ENCODE measurements around the gene PRSS57. TPM values are rescaled to one million over a fixed set of nuclear protein-coding genes. Genes with fewer than 3 reads are reported as not detected.

The PRSS57 gene
- total RNA-seq, 1 donor from 2014 or later, result not detected

DNA sequence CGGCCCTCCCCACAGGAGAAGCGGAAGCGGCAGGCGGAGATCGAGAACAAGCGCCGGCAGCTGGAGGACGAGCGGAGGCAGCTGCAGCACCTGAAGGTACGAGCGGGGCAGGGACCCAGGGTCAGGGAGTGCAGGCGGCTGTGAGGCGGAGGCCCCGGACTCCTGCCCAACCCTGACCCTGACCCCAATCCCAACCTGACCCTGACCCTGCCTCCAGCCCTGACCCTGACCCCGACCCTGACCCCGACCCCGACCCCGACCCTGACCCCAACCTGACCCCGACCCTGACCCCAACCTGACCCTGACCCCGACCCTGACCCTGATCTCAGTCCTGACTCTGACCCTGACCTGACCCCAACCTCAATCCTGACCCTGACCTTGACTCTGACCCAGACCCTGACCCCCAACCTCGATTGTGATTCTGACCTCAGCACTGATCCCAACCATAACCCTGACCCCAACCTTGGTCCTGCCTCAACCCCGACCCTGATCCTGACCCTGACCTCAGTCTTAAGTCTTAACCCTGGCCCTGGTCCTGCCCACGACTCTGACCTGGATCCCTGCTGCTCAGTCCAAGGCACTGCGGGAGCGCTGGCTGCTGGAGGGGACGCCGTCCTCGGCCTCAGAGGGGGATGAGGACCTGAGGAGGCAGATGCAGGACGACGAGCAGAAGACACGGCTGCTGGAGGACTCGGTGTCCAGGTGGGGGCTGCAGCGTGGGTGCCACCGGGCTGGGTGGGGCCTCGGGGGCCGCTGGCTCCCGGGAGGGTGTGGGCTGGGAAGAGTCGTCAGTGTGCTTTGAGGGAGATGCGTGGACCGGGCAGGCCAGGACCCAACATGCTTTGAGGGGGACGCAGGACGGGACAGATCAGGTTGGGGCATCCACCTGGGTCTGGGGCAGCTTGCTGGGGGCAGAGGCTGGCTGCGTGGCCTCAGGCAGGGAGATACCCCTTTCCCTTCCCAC, 32.0 kb upstream of the PRSS57 start:
- peak overlapping the region; percentile 3 for H3K4me3 ChIP-seq

DNA sequence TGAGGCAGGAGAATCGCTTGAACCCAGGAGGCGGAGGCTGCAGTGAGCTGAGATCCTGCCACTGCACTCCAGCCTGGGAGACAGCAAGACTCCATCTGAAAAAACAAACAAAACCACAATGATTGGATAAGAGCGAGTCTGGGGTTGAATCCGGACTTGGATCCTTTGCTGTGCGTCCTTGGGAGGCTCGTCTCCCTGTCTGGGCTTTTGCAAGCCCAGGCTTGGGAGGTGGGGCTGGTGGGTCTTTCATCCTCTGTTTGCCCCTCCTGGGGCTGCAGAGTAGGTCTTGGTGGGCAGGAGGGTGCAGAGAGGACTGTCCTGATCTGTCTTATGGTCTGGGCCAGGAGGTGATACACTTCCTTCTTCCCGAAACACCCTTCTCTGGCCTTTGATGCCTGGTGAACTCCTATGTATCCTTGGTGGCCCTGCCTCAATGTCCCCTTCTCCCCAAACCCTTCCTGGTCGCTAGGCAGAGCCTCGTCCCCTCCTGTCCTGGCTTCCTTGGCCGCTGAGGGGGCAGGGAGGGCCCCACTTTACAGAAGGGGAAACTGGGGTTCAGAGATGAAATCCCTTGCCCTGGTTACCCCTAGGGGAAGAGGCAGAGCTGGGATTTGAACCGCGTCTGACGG, 30.3 kb upstream of the PRSS57 start:
- intact Hi-C loops (cut with micrococcal nuclease), result no loop called here

More for the DNA sequence above, 32.0 kb upstream of the PRSS57 start:
- peak overlapping the region; percentile 92 for H3K27ac ChIP-seq (replicated peaks)
- peaks cover 14% of the 10 kb centered on the region for H3K36me3 ChIP-seq
- H3K4me1 ChIP-seq, result peaks cover 52% of the 10 kb centered on the region
- intact Hi-C loops (cut with micrococcal nuclease), result no loop called here
- H3K9me3 ChIP-seq (replicated peaks), result no peaks in the 10 kb centered on the region
- H3K27me3 ChIP-seq (ENCODE audit: low read depth), result peaks cover 4% of the 10 kb centered on the region
- DNase-seq, result no peak
- TF ChIP-seq, protein P1, sequence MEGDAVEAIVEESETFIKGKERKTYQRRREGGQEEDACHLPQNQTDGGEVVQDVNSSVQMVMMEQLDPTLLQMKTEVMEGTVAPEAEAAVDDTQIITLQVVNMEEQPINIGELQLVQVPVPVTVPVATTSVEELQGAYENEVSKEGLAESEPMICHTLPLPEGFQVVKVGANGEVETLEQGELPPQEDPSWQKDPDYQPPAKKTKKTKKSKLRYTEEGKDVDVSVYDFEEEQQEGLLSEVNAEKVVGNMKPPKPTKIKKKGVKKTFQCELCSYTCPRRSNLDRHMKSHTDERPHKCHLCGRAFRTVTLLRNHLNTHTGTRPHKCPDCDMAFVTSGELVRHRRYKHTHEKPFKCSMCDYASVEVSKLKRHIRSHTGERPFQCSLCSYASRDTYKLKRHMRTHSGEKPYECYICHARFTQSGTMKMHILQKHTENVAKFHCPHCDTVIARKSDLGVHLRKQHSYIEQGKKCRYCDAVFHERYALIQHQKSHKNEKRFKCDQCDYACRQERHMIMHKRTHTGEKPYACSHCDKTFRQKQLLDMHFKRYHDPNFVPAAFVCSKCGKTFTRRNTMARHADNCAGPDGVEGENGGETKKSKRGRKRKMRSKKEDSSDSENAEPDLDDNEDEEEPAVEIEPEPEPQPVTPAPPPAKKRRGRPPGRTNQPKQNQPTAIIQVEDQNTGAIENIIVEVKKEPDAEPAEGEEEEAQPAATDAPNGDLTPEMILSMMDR (IDR thresholded peaks at IDR 0.05; ENCODE audit: borderline replicate concordance), result no peak

DNA sequence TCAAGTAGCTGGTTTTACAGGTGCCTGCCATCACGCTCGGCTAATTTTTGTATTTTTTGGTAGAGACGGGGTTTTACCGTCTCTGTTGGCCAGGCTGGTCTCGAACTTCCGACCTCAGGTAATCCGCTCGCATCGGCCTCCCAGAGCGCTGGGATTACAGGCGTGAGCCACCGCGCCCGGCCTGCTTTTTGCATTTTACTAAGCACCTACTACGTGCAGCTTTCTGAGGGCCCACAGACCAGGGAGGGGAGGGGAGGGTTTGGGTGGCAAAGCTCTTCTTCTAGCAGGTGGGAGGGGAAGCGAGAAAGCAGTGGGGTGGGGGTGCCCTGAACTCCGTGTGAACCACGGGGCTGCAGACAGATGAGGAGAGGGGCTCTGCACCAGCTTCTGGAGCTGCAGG, 28.5 kb upstream of the PRSS57 start:
- peak overlapping the region; percentile 75 for H3K27ac ChIP-seq (replicated peaks)
- peaks cover 4% of the 10 kb centered on the region for H3K36me3 ChIP-seq
- no peak overlapping the region for H3K4me3 ChIP-seq
- DNase-seq, result no peak
- H3K9me3 ChIP-seq (replicated peaks), result no peaks in the 10 kb centered on the region
- TF ChIP-seq, protein P1 (IDR thresholded peaks at IDR 0.05; ENCODE audit: borderline replicate concordance), result no peak
- H3K4me1 ChIP-seq, result peaks cover 72% of the 10 kb centered on the region
- intact Hi-C loops (cut with micrococcal nuclease), result no loop called here
- H3K27me3 ChIP-seq (ENCODE audit: low read depth), result peaks cover 30% of the 10 kb centered on the region

More for the DNA sequence above, 30.3 kb upstream of the PRSS57 start:
- no peaks in the 10 kb centered on the region for H3K9me3 ChIP-seq (replicated peaks)
- H3K4me3 ChIP-seq, result no peak overlapping the region
- H3K36me3 ChIP-seq, result peaks cover 4% of the 10 kb centered on the region
- H3K27me3 ChIP-seq (ENCODE audit: low read depth), result peaks cover 14% of the 10 kb centered on the region
- TF ChIP-seq, protein P1 (IDR thresholded peaks at IDR 0.05; ENCODE audit: borderline replicate concordance), result no peak
- peak overlapping the region; percentile 4 for H3K27ac ChIP-seq (replicated peaks)
- peaks cover 67% of the 10 kb centered on the region for H3K4me1 ChIP-seq
- DNase-seq, result no peak

DNA sequence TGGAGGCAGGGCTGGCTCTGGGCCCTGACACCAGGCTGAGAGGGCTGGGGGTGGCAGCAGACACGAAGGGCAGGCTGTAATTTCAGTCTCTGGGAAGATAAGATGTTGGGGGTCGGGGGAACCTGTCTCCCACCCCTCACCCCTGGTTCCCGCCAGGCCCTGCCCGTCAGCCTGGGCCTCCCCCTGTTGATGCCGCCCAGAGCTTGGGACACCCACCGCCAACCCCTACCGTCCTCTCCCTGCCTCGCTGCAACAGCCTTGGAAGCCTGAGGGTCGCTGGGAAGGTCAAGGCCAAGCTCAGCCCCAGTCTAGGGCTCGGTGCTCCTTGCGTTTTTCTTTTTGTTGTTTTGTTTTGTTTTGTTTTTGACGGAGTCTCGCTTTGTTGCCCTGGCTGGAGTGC, 28.0 kb upstream of the PRSS57 start:
- no peak for DNase-seq

DNA sequence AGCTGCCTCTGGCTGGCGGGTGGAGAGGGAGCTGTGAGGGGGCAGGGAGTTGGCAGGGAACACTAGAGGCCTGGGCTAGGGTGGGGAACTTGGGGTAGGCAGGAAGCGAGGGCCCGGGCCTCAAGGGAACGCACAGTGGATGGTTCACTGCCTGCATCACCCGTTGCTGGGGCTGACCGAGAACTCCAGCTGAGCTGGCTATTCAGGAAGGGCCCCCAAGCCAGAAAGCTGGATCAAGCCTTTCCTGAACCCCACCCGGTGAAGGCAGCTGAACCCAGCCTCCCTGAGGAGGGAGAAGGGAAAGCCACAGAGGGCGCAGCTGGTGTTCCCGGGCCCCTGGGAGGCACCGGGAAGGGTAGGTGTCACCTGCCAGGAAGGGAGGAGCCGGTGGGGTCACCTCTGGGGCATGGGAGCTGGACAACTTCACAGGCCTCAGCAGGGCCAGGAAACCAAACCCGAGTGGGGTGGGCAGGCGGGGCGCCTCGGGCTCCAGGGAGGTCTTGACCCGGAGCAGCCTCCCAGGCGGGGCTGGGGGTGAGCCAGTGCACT, 27.4 kb upstream of the PRSS57 start:
- peaks cover 70% of the 10 kb centered on the region for H3K4me1 ChIP-seq
- TF ChIP-seq, protein P1 (IDR thresholded peaks at IDR 0.05; ENCODE audit: borderline replicate concordance), result no peak
- intact Hi-C loops (cut with micrococcal nuclease), result no loop called here
- H3K27me3 ChIP-seq (ENCODE audit: low read depth), result peaks cover 34% of the 10 kb centered on the region
- no peak overlapping the region for H3K4me3 ChIP-seq
- DNase-seq, result peak; percentile 65
- peaks cover 4% of the 10 kb centered on the region for H3K36me3 ChIP-seq
- H3K9me3 ChIP-seq (replicated peaks), result no peaks in the 10 kb centered on the region
- peak overlapping the region; percentile 75 for H3K27ac ChIP-seq (replicated peaks)

More for the DNA sequence above, 28.0 kb upstream of the PRSS57 start:
- intact Hi-C loops (cut with micrococcal nuclease), result no loop called here
- TF ChIP-seq, protein P1 (IDR thresholded peaks at IDR 0.05; ENCODE audit: borderline replicate concordance), result no peak
- Histone ChIP-seq H3K9me3 (replicated peaks) (no peaks in the 10 kb centered on the region), H3K27me3 (ENCODE audit: low read depth) (peaks cover 34% of the 10 kb centered on the region), H3K27ac (replicated peaks) (peak overlapping the region; percentile 75), H3K36me3 (peaks cover 4% of the 10 kb centered on the region), H3K4me1 (peaks cover 72% of the 10 kb centered on the region), H3K4me3 (no peak overlapping the region)
